LNCAP (cell line): ENCODE measurements around the gene NELL2.

Source experiments
- TF ChIP-seq, protein P1 (sequence below): fragments of 450-650 bp; IDR thresholded peaks from 2 replicates; pipeline ENCODE4 v1.5.1; 2017; ENCODE audit warnings: mild to moderate bottlenecking

The NELL2 gene

DNA sequence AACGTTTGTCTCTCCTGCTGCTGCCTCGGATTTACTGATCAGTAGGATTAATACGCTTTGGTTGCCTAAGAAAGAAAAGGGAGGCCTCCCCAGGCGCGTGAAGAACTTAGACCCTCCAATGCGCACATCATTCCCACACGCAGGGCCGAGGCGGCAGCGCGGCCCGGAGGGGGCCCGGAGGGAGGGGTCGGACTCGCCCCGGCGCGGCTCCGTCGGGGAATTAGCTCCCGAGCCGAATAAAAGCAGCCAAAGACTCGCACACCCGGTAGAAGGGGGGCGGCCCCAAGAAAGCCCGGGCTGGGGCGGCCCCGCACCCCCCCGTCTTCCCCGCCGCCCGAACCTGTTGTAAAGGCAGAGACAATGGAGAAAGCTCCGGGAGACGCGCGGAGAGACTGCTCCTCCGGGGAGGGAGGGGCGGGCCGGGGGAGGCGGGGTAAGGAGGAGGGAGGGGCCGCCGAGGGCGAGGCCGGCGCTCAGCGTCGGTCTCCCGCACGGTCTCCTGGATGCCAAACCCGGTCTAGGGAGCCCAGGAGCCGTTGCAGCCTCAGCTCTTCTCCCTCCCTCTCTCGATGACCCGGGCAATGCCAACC, at the start of gene NELL2:
Gene NELL2 (minus strand): TSS at position 362 of the 590 bp plus-strand sequence. CDS start 446 bp downstream, outside the sequence.
- TF ChIP-seq, protein P1, sequence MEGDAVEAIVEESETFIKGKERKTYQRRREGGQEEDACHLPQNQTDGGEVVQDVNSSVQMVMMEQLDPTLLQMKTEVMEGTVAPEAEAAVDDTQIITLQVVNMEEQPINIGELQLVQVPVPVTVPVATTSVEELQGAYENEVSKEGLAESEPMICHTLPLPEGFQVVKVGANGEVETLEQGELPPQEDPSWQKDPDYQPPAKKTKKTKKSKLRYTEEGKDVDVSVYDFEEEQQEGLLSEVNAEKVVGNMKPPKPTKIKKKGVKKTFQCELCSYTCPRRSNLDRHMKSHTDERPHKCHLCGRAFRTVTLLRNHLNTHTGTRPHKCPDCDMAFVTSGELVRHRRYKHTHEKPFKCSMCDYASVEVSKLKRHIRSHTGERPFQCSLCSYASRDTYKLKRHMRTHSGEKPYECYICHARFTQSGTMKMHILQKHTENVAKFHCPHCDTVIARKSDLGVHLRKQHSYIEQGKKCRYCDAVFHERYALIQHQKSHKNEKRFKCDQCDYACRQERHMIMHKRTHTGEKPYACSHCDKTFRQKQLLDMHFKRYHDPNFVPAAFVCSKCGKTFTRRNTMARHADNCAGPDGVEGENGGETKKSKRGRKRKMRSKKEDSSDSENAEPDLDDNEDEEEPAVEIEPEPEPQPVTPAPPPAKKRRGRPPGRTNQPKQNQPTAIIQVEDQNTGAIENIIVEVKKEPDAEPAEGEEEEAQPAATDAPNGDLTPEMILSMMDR, result no peak

DNA sequence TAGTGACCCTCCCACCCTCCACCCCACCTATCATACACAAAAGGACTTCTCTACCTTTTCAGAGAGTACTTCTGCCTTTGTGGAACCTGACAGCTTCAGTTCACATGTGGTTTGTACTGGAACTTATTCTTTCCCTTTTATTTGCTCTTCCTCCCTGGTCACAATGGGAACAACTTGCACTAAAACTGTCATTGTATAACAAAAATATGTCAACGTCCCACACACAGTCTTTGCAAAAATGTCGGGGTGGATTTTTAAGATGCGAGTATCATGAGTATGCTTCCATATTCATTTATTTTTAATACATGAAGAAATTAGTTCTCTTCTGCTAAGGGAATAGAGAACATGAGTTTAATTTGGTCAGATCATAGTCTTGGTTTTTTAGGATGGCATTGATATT, 45.6 kb upstream of the NELL2 start:
- TF ChIP-seq, protein P1, result no peak

DNA sequence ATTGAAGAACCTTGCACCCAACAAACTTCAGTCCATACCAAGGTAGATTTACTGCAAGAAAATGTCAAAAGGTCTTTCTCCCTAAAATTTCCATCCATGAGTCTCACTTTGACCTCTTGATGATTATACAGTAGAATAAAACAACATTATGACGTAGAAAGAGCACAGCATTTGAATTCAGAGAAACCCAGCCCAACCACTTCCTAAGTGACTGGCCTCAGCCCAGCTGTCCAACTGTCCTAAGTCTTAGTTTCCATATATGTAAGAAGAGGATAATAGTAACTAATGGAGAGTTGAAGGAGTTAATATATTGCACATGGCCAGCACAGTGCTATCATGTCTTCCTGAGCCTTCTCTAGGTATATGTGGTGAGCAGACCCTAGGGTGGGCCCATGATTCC, 41.0 kb upstream of the NELL2 start:
- TF ChIP-seq, protein P1, result no peak

DNA sequence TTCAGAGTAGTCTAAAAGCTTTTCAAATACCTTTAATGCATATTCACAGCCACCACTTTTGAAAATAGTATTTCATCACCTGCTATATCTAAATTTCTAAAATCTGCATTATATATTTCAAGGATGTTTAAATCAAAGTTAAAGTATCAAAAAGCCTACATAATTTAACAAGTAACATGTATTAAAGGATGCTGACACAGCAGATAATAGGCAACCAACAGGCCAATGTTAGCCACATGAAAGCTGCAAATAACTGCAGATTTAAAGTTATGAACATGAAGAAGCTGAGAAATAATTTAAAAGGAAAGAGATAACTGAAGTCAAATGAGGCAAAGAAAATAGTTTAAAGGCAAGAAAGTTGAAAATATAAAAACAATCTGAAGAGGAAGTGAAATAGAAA, 39.8 kb upstream of the NELL2 start:
- TF ChIP-seq, protein P1, result no peak

DNA sequence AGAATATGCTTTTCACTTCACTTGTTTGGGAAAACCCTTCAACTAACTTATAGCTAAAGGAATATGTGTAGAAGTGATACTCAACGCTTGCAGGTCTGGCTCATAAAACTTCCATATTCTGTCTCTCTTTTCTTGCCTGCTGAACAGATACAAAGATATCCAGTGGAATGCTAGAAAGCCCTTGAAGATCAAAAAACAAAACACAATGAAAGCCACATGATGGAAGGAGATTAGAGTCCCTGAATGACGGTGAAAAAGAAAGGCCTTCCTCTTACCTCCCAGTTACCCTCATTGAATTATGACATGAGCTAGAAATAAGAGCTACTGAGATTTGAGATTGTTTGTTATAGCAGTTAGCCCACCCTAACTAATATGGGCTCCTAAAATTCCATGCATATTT, 28.2 kb upstream of the NELL2 start:
- TF ChIP-seq, protein P1, result no peak

DNA sequence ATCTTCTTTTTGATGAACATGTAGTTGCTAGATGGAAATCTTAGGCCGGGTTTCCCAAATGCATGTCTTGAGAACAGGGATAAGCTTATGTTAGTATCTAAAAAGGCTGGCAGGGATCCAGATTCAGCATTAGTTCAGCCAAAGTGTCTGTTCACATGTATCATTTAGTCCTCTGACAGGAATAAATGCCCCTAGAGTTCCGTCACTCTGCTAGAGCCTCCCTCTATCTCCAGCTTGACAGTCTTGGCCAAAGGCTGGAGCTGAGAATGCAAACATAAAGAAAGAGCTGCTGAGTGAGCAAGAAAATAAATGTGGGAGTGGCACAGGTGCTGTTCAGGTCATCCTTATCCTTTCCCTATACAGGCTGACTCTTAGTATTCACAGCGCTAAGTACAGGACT, 13.8 kb upstream of the NELL2 start:
- TF ChIP-seq, protein P1, result no peak

DNA sequence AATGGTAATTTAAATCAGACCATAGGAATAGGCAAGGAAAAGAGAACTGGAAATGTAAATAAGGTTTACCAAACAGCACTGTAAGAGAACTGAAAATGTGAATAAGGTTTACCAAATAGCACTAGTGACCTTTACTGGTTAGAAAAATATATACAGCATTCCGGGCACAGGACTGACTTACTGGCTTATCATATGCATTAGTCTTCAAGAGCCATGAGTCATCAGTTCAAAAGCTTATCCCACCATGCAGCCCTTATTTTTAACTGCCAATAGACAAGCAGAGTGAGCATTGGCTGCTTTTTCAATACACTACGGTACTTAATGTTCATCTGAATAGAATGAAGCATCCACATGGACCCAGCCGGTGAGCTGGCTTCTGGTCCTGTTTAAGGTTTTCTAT, 13.0 kb upstream of the NELL2 start:
- TF ChIP-seq, protein P1, result no peak

DNA sequence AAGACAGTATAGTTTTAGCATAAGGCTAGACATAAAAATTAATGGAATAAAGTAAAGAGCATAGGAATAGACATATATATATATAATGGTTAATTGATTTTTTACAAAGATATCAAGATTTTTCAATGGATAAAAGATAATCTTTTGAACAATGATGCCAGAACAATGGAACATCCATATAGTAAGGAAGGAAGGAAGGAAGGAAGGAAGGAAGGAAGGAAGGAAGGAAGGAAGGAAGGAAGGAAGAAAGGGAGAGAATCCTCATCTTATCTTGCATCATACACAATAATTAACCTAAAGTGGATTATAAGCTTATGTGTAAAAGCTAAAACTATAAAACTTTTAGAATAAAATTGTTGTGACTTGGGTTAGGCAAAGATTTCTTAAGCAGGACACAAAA, 9.8 kb upstream of the NELL2 start:
- TF ChIP-seq, protein P1, result no peak
